ENCODE measurements around the gene TECRL. TPM values are rescaled to one million over a fixed set of nuclear protein-coding genes. Genes with fewer than 3 reads are reported as not detected.

Gene TECRL
- total RNA-seq, result 1.9 TPM

DNA sequence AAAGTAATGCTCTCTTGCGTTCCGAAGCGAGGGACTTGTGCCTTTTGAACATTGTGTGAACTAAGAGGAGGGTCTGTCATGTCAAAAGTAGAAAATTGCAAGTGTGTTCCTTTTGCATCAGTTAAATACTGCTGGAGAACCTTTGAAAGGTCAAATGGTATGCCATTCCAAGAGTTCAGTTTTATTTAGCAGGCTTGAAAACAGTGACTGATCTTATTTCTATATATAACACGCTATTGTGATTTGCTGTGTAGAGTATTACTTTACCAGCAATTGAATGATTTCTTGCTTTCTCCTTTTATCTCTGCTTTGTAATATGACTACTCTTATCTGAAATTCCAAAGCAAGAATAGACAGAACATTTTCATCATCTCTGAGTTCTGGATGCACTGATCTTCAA is at the start of gene TECRL:
TECRL (minus strand) TSS at position 151 of the 400 bp plus-strand sequence; CDS start at position 52, 99 bp downstream.
- DNase-seq, result no peak

DNA sequence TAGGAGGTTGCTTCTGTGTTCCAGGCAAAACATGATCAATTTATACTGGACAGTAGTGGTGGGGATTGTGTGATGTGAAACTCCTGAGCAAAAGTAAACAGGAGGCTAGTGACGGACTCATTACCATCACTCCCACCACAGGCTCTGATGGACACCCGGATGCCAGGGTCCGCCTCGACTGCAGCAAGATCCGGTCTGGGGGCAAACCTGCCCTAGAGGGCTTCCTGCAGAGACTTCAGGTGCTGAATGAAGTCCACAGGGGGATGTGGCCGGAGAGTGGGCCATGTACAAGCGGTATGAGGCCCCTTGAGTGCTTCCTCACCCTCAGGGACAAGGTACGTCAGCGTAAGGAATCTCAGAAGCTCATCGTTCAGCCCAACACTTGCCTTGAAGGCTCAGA is 23.4 kb upstream of the TECRL start:
- DNase-seq, result no peak

- DNase-seq, result no peak
Measured at GRCh38 chr4:64430933-64431332, 21.7 kb upstream of the TECRL start.

GRCh38 chr4:64417974-64418373 is 8.7 kb upstream of the TECRL start:
- peak; percentile 80 for DNase-seq

DNA sequence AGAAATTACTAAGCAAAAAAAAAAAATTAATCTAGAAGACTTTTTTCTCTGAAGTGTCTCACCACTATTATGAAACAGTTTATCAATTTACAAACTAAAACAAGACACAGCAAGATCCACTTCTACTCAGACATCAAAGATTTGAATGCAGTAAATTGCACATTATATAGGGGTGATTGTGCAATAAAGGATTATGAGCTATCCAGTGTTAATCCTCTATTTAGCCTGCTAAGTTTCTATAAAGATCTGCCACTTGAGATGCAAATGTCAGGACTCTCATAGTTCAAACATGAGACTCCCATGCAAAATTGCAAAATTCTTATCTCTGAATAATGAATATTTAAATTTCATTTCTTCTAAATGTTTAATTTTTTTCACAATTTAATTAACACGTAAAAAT is 2.2 kb downstream of the TECRL start:
- no peak for DNase-seq

- DNase-seq, result no peak
Measured at GRCh38 chr4:64405761-64406160, 3.5 kb downstream of the TECRL start.

DNA sequence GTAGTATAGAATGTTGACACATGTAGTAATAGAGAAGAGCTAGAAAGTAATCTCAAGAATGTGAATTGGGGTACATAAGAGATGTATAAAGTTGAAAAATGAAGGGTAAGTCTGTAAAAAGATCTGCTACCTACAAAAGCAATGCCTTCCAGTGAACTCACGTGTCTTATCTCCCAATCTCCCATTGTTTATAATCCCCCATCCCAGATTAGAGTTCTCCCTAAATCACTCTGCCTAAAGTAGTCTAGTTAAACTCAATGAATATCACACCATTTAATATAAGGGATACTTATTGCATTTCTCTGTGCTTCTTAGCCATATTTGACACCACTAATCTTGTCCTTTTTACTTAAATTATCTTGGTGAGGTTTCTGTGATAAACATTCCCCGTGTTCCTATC is 6.6 kb downstream of the TECRL start:
- DNase-seq, result no peak

DNA sequence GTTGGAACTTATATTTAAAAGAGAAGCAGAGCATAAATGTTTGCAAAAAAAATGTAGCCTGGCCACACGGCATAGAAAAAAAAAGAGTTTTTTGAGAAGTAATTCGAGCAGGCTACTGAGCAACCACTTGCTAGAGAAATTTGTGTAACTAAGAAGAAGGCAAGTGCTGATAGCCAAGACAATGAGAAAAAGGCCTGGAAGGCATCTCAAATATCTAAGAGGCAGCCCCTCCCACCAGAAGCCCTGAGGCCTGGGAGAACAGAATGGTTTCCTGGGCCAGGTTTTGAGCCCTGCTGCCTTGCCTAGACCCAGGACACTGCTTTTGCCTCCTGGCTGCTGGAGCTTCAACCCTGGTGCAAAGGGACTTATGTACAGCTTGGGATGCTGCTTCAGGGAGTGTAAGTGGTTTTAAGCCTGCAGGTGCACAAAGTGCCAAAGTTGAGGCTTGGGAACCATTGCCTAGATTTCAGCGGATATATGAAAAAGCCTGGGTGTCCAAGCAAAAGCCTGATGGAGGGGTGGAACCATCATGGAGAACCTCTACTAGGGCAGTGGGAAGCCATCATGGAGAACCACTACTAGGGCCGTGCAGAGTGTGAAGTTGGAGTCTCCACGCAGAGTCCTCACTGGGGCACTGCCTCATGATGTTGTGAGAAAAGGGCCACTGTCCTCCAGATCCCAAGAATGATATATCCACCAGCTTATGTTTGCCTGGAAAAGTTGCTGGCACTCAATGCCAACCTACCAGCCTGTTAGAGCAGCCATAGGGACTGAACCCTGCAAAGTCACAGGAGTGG is 9.7 kb downstream of the TECRL start:
- no peak for DNase-seq

- DNase-seq, result no peak
Measured at GRCh38 chr4:64394469-64394868, 14.8 kb downstream of the TECRL start.

GRCh38 chr4:64388252-64388651 is 21.0 kb downstream of the TECRL start:
- no peak for DNase-seq

DNA sequence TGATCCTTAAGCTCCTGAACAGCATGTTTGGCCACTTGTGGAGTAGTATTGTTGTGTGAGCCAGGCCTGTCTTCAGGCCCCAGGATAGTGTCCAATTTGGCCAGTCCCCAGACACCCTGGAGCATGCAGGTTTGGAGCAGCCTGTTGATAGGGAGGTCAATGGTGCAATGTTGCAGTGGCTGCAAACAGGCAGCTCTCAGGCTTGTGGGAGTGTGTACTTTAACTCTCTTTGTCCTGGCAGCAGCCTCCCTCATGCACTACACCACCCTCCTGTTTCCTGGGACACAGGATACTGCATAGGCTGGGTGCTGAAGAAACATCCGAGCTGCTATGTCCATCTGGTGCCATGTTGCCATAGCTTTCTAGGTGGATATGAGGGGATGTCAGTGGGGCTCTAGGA is 24.0 kb downstream of the TECRL start:
- DNase-seq, result no peak

DNA sequence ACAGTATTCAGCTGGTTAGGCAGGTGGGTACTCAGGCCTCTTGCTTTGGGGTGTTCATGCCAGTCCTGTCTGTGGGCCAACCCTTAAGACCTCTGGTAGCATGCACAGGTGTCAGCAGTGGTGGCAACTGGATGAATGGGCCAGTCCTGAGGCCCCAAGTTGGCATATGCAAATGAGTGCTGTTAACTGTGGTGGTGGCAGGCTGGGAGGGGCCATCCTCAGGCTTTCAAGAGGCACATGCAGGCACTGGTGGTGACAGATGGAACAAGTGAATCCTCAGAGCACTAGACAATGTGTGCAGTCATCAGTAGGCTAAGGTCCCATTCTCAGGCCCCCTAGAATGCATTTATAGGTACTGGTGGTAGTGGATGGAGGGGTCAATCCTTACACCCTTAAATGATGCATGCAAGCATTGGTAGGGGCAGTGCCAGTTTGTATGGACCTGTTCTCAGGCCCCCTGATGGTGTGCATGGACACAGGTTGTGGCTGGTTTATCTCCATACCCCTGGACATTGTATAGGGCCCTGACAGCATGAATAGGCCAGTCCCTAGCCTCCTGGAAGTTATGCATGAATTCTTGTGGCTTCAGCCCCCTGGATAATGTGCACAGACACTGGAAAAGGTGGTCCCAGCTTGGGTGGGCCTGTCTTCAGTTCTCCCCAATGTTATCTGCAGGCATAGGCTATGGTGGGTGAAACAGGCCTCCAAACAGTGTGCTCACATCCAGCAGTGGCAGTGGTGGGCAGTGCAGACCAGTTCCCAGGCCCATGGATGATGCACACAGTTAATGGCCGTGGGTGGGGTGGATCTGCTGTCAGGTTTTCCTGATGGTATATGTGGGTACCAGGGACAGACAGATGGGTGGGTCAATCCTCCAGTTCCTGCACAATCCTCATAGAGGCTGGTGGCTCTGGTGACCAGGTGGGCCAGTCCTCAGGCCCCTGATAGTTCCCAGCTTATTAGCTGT is 24.7 kb downstream of the TECRL start:
- no peak for DNase-seq

DNA sequence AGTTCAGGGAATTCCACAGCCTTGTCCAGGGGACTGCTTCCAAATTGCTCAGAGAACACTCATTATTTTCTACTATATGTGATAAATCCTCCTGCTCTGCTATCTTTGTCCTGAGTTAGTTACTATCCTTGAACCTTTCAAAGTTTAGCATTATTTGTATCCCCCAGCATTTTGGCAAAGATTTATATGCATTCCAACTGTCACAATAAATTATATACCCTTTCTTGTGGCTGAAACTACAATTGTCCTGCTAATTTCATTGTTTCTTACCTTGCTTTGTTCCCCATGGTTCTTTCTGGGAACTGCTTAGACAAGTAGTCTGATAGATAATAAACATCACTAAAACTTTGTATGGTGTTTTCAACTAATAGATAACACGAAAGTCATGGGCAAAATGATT is 40.5 kb downstream of the TECRL start:
- DNase-seq, result no peak

- DNase-seq, result no peak
Measured at GRCh38 chr4:64361399-64361740, 47.9 kb downstream of the TECRL start.

GRCh38 chr4:64360664-64361398 is 48.4 kb downstream of the TECRL start:
- no peak for DNase-seq

- no peak for DNase-seq
Measured at GRCh38 chr4:64359489-64359888, 49.8 kb downstream of the TECRL start.

DNA sequence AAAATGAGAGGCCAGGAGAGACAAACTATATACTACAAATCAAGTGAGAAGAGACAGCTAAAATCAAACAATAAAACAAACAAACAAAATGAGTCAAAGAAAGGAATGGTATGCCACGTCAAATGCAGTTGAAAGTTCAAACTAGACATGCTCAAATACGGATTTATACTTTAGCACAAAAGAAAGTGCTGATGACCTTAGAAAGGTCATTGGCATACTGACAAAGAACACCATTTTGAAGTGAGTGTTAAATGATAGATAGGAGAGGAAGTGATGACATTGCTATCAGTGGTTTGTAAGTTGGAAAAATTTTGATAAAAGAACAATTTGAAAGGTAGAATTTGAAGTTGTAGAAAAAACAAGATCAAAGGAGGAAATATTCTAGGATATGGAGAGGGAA is 55.3 kb downstream of the TECRL start:
- no peak for DNase-seq

GRCh38 chr4:64341711-64342110 is 67.5 kb downstream of the TECRL start:
- peak; percentile 21 for DNase-seq

- DNase-seq, result peak; percentile 54
Measured at GRCh38 chr4:64340218-64341110, 68.8 kb downstream of the TECRL start.

- no peak for DNase-seq
Measured at GRCh38 chr4:64334964-64335363, 74.3 kb downstream of the TECRL start.

DNA sequence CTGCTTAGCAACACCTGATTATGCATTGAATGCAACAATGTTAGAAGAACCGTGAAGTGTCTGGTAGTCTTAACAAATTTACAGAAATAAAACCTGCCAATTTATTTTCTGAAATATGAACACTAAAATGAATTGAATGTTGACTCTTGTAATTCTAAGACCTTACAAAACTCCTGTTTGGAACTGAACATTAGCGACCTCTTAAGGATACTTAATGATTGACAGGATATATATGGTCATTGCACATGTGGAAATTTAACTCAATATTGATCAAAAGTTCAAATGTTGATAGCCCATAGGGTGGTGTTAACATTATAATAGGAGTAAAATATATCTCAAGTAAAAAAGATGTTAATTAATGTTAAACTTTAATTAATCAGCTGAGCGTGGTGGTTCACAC is 79.1 kb downstream of the TECRL start:
- no peak for DNase-seq

GRCh38 chr4:64327237-64327636 is 82.0 kb downstream of the TECRL start:
- DNase-seq, result no peak
